ENCODE results near the gene AHRR. TPM values are rescaled to one million over a fixed set of nuclear protein-coding genes. Genes with fewer than 3 reads are reported as not detected.

Gene AHRR
- total RNA-seq, 1 donor from 2014 or later, result 2.6 TPM

DNA sequence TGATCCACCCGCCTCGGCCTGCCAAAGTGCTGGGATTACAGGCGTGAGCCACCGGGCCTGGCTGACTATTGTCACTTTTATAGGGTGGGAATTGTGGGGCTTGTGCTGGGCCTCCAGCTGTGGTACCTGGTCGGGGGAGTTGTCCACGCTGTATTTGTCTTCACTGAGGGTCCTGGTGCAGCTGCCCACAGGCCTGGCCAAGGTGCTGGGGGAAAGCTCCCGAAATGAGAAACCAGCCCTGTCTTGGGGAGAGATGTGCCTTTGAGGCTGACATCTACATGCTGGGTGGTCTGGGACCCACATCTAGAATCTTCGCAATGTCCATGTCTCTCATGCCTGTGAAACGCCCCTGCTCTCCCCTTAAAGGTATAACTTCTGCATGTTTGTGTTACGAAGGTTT lies 124.1 kb downstream of the AHRR start:
- peaks cover 3% of the 10 kb centered on the region for H3K36me3 ChIP-seq (ENCODE audit: control insufficient read depth, insufficient read depth, low read length)
- no peaks in the 10 kb centered on the region for H3K27me3 ChIP-seq (ENCODE audit: control insufficient read depth, insufficient read depth, low read length)

DNA sequence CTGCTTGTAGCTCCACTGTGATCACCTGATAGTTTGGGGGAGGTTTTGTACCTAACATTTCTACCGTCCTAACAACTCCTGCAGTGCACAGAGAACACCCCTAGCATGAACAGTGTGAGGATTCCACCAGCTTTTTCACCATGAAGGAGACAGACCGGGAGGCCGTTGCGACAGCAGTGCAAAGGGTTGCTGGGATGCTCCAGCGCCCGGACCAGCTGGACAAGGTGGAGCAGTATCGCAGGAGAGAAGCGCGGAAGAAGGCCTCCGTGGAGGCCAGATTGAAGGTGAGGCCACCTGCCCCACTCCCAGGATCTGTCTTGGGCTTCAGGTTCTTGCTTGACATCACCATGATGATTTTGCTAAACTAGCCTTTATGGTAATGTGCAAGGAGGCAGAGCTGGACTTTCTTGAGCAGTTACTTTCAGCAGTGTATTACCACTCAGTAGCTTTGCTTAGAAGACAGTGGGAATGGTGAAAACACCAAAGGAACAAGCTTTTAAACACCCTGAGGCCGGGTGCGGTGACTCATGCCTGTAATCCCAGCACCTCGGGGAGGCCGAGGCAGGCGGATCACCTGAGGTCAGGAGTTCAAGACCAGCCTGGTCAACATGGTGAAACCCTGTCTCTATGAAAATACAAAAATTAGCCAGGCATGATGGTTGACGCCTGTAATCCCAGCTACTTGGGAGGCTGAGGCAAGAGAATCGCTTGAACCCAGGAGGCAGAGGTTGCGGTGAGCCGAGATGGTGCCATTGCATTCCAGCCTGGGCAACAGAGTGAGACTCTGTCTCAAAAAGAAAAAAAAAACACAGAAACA lies 124.8 kb downstream of the AHRR start:
- Histone ChIP-seq H3K4me3 (ENCODE audit: low read depth, low read length) (no peak overlapping the region), H3K27me3 (ENCODE audit: control insufficient read depth, insufficient read depth, low read length) (no peaks in the 10 kb centered on the region), H3K36me3 (ENCODE audit: control insufficient read depth, insufficient read depth, low read length) (peaks cover 3% of the 10 kb centered on the region)
- TF ChIP-seq, protein P1, sequence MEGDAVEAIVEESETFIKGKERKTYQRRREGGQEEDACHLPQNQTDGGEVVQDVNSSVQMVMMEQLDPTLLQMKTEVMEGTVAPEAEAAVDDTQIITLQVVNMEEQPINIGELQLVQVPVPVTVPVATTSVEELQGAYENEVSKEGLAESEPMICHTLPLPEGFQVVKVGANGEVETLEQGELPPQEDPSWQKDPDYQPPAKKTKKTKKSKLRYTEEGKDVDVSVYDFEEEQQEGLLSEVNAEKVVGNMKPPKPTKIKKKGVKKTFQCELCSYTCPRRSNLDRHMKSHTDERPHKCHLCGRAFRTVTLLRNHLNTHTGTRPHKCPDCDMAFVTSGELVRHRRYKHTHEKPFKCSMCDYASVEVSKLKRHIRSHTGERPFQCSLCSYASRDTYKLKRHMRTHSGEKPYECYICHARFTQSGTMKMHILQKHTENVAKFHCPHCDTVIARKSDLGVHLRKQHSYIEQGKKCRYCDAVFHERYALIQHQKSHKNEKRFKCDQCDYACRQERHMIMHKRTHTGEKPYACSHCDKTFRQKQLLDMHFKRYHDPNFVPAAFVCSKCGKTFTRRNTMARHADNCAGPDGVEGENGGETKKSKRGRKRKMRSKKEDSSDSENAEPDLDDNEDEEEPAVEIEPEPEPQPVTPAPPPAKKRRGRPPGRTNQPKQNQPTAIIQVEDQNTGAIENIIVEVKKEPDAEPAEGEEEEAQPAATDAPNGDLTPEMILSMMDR (IDR thresholded peaks at IDR 0.05; ENCODE audit: insufficient read depth, low read length, poor library complexity, severe bottlenecking), result no peak
- DNase-seq (ENCODE audit: low read depth), result no peak

More for the DNA sequence above, 124.1 kb downstream of the AHRR start:
- TF ChIP-seq, protein P1 (IDR thresholded peaks at IDR 0.05; ENCODE audit: insufficient read depth, low read length, poor library complexity, severe bottlenecking), result no peak
- DNase-seq (ENCODE audit: low read depth), result no peak
- H3K4me3 ChIP-seq (ENCODE audit: low read depth, low read length), result no peak overlapping the region

DNA sequence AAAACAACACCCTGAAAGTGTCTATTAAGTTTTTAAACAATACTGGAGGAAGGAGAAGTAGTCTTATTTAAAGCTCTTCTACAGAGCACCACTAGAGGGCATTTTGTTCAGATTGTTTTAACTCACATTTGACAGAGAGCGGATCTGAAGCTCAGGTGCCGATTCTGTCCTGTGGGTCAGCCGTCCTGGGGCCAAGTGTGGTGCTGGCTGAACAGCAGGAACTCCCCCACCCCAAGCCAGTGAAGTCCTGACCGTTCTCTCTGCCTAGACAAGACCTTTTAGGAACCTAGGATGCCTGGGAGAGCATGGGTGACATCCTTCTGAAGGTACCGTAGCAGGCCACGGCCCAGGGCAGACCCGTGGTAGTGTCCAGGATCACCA lies 125.4 kb downstream of the AHRR start:
- no peaks in the 10 kb centered on the region for H3K27me3 ChIP-seq (ENCODE audit: control insufficient read depth, insufficient read depth, low read length)
- no peak for DNase-seq (ENCODE audit: low read depth)

DNA sequence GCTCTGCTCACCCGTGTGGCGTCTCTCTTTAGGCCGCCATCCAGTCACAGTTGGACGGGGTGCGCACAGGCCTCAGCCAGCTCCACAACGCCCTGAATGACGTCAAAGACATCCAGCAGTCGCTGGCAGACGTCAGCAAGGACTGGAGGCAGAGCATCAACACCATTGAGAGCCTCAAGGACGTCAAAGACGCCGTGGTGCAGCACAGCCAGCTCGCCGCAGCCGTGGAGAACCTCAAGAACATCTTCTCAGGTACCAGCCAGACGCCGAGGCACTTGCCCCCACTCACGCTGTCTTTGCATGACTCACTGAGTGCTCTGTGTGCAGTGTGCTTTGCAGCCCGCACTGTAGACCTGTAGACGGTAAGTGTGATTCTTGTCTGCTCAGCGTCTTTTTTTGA lies 126.0 kb downstream of the AHRR start:
- H3K4me3 ChIP-seq (ENCODE audit: low read depth, low read length), result no peak overlapping the region
- DNase-seq (ENCODE audit: low read depth), result no peak
- no peaks in the 10 kb centered on the region for H3K27me3 ChIP-seq (ENCODE audit: control insufficient read depth, insufficient read depth, low read length)
- H3K36me3 ChIP-seq (ENCODE audit: control insufficient read depth, insufficient read depth, low read length), result peaks cover 5% of the 10 kb centered on the region
- TF ChIP-seq, protein P1 (IDR thresholded peaks at IDR 0.05; ENCODE audit: insufficient read depth, low read length, poor library complexity, severe bottlenecking), result no peak

More for the DNA sequence above, 125.4 kb downstream of the AHRR start:
- Histone ChIP-seq H3K4me3 (ENCODE audit: low read depth, low read length) (no peak overlapping the region), H3K36me3 (ENCODE audit: control insufficient read depth, insufficient read depth, low read length) (peaks cover 5% of the 10 kb centered on the region)
- TF ChIP-seq, protein P1 (IDR thresholded peaks at IDR 0.05; ENCODE audit: insufficient read depth, low read length, poor library complexity, severe bottlenecking), result peak; percentile 59

DNA sequence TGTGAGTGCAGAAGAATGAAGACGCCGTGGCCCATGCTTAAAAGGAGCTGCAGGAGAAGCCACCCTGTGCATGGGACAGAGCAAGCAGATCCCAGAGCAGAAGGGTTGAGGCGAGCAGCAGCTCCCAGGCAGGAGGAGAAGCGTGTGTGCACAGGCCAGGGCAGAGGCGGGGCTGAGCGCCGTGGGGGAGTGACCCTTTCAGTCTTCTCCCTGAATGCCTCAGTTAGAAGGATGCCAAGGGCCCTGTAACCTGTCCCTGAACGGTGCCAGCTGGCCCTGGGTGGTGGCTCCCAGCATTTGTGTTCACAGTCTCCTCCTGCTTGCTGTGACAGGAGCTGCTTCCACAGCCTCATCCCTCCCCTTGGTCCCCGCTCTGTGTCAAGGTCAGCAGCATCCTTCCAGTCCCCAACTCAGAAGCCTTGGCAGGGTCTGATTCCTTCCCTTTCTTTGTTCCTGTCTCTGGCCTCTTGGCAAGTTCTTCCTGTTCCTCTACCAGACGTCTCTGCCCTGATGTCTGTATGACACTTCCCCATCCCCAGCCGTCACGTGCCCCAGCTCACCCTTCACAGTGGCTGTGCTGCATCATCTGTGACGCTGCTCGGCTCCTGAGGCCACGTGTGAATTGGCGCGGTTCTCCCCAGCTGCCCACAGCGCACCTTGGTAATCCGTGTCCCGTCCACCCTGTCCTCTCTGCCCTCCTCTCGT lies 126.7 kb downstream of the AHRR start:
- peaks cover 5% of the 10 kb centered on the region for H3K36me3 ChIP-seq (ENCODE audit: control insufficient read depth, insufficient read depth, low read length)
- TF ChIP-seq, protein P1 (IDR thresholded peaks at IDR 0.05; ENCODE audit: insufficient read depth, low read length, poor library complexity, severe bottlenecking), result no peak
- no peaks in the 10 kb centered on the region for H3K27me3 ChIP-seq (ENCODE audit: control insufficient read depth, insufficient read depth, low read length)
- no peak for DNase-seq (ENCODE audit: low read depth)
- no peak overlapping the region for H3K4me3 ChIP-seq (ENCODE audit: low read depth, low read length)
